Measurements from ENCODE around the gene GH2.
"Not testable (repeated sequence)": the region's sequence is repeated elsewhere in the genome, so short reads cannot be mapped to it uniquely, and the experiment has no call there.

Gene GH2

GRCh38 chr17:63870292-63870665 is 11.5 kb downstream of the GH2 start:
- not testable (repeated sequence) for H3K36me3 ChIP-seq (ENCODE audit: insufficient read depth, low read length); H3K9me3 ChIP-seq (ENCODE audit: insufficient read depth, low read depth, low read length); H3K4me1 ChIP-seq (ENCODE audit: insufficient read depth, low read length, poor library complexity, severe bottlenecking); H2AFZ ChIP-seq (ENCODE audit: low read length); H3K4me2 ChIP-seq (ENCODE audit: low read depth, low read length, poor library complexity, severe bottlenecking); H3K9me2 ChIP-seq (replicated peaks; ENCODE audit: low read depth, low read length); H3K4me3 ChIP-seq (ENCODE audit: low read length, poor library complexity, severe bottlenecking); H3F3A ChIP-seq (ENCODE audit: low read depth); H3K79me2 ChIP-seq (ENCODE audit: insufficient read depth, low read length); H3K27me3 ChIP-seq (ENCODE audit: insufficient read depth, low read length, poor library complexity, severe bottlenecking); H3K9ac ChIP-seq (ENCODE audit: low read depth, low read length, poor library complexity, severe bottlenecking); H4K20me1 ChIP-seq (ENCODE audit: insufficient read depth, low read length, poor library complexity, severe bottlenecking)
- TF ChIP-seq, protein P1, sequence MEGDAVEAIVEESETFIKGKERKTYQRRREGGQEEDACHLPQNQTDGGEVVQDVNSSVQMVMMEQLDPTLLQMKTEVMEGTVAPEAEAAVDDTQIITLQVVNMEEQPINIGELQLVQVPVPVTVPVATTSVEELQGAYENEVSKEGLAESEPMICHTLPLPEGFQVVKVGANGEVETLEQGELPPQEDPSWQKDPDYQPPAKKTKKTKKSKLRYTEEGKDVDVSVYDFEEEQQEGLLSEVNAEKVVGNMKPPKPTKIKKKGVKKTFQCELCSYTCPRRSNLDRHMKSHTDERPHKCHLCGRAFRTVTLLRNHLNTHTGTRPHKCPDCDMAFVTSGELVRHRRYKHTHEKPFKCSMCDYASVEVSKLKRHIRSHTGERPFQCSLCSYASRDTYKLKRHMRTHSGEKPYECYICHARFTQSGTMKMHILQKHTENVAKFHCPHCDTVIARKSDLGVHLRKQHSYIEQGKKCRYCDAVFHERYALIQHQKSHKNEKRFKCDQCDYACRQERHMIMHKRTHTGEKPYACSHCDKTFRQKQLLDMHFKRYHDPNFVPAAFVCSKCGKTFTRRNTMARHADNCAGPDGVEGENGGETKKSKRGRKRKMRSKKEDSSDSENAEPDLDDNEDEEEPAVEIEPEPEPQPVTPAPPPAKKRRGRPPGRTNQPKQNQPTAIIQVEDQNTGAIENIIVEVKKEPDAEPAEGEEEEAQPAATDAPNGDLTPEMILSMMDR (conservative IDR thresholded peaks at IDR 0.05; ENCODE audit: low read length): 0 out of 2 replicates have a peak, but pooled peaks have one; percentile 2

DNA sequence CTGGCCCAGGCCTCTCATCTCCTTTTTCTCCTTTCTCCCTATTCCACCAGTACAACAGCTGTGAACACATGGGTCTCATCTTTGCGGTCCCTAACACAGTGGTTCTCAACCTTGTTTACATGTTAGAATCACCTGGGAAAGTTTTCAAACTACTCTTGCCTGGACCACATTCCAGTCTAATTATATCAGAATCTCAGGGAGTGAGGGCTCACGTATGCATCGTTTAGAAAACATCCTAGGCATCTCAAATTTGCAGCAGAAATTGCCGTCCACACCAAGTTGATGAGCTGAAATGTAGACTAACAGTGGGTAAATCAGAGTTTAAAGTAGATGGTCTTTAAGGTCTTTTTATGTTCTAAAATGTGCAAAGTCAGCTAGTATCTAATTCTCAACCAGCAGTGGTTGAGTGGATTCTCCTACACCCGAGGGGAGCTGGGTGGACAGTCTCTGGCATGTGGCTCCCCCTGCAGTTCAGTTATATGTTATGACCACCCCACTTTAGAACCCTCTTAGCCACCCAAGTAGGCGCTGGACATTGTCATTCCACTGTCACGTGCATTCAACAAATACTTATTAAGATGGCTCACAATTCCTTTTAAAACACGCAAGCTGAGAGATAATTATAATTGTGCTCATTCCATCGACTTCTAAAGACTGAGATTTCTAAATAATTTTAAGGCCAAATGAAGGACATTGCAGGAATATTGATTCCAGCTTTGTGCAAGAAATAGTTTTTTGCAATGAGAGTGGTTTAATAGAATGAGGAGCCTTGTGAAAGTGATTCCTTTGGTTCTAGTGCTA is 12.1 kb downstream of the GH2 start:
- not testable (repeated sequence) for H3K79me2 ChIP-seq (ENCODE audit: insufficient read depth, low read length); H3K4me1 ChIP-seq (ENCODE audit: insufficient read depth, low read length, poor library complexity, severe bottlenecking); H3K9me3 ChIP-seq (ENCODE audit: insufficient read depth, low read depth, low read length); H3K9ac ChIP-seq (ENCODE audit: low read depth, low read length, poor library complexity, severe bottlenecking); H3K36me3 ChIP-seq (ENCODE audit: insufficient read depth, low read length); H3K9me2 ChIP-seq (replicated peaks; ENCODE audit: low read depth, low read length); H3K4me3 ChIP-seq (ENCODE audit: low read length, poor library complexity, severe bottlenecking); H3F3A ChIP-seq (ENCODE audit: low read depth); H4K20me1 ChIP-seq (ENCODE audit: insufficient read depth, low read length, poor library complexity, severe bottlenecking); H2AFZ ChIP-seq (ENCODE audit: low read length); H3K27me3 ChIP-seq (ENCODE audit: insufficient read depth, low read length, poor library complexity, severe bottlenecking); H3K4me2 ChIP-seq (ENCODE audit: low read depth, low read length, poor library complexity, severe bottlenecking)
- TF ChIP-seq, protein P1 (conservative IDR thresholded peaks at IDR 0.05; ENCODE audit: low read length): peak; percentile 56

GRCh38 chr17:63866625-63867024 is 15.1 kb downstream of the GH2 start:
- not testable (repeated sequence) for H4K20me1 ChIP-seq (ENCODE audit: insufficient read depth, low read length, poor library complexity, severe bottlenecking); H3K36me3 ChIP-seq (ENCODE audit: insufficient read depth, low read length); H3K4me3 ChIP-seq (ENCODE audit: low read length, poor library complexity, severe bottlenecking); H3K27me3 ChIP-seq (ENCODE audit: insufficient read depth, low read length, poor library complexity, severe bottlenecking); H3F3A ChIP-seq (ENCODE audit: low read depth); H3K9me2 ChIP-seq (replicated peaks; ENCODE audit: low read depth, low read length); H3K4me1 ChIP-seq (ENCODE audit: insufficient read depth, low read length, poor library complexity, severe bottlenecking); H3K79me2 ChIP-seq (ENCODE audit: insufficient read depth, low read length); H3K9ac ChIP-seq (ENCODE audit: low read depth, low read length, poor library complexity, severe bottlenecking); H3K4me2 ChIP-seq (ENCODE audit: low read depth, low read length, poor library complexity, severe bottlenecking); H3K9me3 ChIP-seq (ENCODE audit: insufficient read depth, low read depth, low read length)
- H2AFZ ChIP-seq (ENCODE audit: low read length): peak overlapping the region; percentile 72

- Histone ChIP-seq H3K79me2 (ENCODE audit: insufficient read depth, low read length) (no peaks in the 10 kb centered on the region), H3K9ac (ENCODE audit: low read depth, low read length, poor library complexity, severe bottlenecking) (no peak overlapping the region), H3K27me3 (ENCODE audit: insufficient read depth, low read length, poor library complexity, severe bottlenecking) (no peaks in the 10 kb centered on the region), H3K4me3 (ENCODE audit: low read length, poor library complexity, severe bottlenecking) (no peak overlapping the region), H4K20me1 (ENCODE audit: insufficient read depth, low read length, poor library complexity, severe bottlenecking) (no peaks in the 10 kb centered on the region), H3K9me2 (replicated peaks; ENCODE audit: low read depth, low read length) (no peaks in the 10 kb centered on the region), H3F3A (ENCODE audit: low read depth) (no peaks in the 10 kb centered on the region), H2AFZ (ENCODE audit: low read length) (no peak overlapping the region), H3K9me3 (ENCODE audit: insufficient read depth, low read depth, low read length) (no peaks in the 10 kb centered on the region), H3K4me2 (ENCODE audit: low read depth, low read length, poor library complexity, severe bottlenecking) (no peak overlapping the region), H3K36me3 (ENCODE audit: insufficient read depth, low read length) (no peaks in the 10 kb centered on the region), H3K4me1 (ENCODE audit: insufficient read depth, low read length, poor library complexity, severe bottlenecking) (no peaks in the 10 kb centered on the region)
- TF ChIP-seq EZH2phosphoT487 (IDR thresholded peaks at IDR 0.05; ENCODE audit: borderline replicate concordance): no peak
- TF ChIP-seq, protein P1 (conservative IDR thresholded peaks at IDR 0.05; ENCODE audit: low read length): no peak
Measured at GRCh38 chr17:63859257-63859656, 22.5 kb downstream of the GH2 start.

- H3K9me3 ChIP-seq (ENCODE audit: insufficient read depth, low read depth, low read length); H2AFZ ChIP-seq (ENCODE audit: low read length): not testable (repeated sequence)
Measured at GRCh38 chr17:63856425-63856824, 25.3 kb downstream of the GH2 start.

More at GRCh38 chr17:63856425-63856824, 25.3 kb downstream of the GH2 start:
- not testable (repeated sequence) for H3K9ac ChIP-seq (ENCODE audit: low read depth, low read length, poor library complexity, severe bottlenecking); H3K4me2 ChIP-seq (ENCODE audit: low read depth, low read length, poor library complexity, severe bottlenecking); H3K4me3 ChIP-seq (ENCODE audit: low read length, poor library complexity, severe bottlenecking); H3K36me3 ChIP-seq (ENCODE audit: insufficient read depth, low read length); H3K9me2 ChIP-seq (replicated peaks; ENCODE audit: low read depth, low read length); H3K79me2 ChIP-seq (ENCODE audit: insufficient read depth, low read length); H3F3A ChIP-seq (ENCODE audit: low read depth); H3K4me1 ChIP-seq (ENCODE audit: insufficient read depth, low read length, poor library complexity, severe bottlenecking); H4K20me1 ChIP-seq (ENCODE audit: insufficient read depth, low read length, poor library complexity, severe bottlenecking); H3K27me3 ChIP-seq (ENCODE audit: insufficient read depth, low read length, poor library complexity, severe bottlenecking)
